SK-N-SH treated with all-trans-retinoic acid at 6 μM for 48 hours (cell line): ENCODE measurements around the gene THADA.

Experiments used
- ATAC-seq: fragments of 200-7000 bp; cut with Tn5 transposase; 3 replicates; pipeline ENCODE4 v1.9.1; 2020; ENCODE audit warnings: mild to moderate bottlenecking, moderate library complexity
- ARNTL ChIP-seq: fragments of 450-650 bp; formaldehyde crosslinking; IDR thresholded peaks from 2 replicates; pipeline ENCODE4 v1.5.0; 2020; ENCODE audit warnings: low read depth, mild to moderate bottlenecking, moderate library complexity, borderline replicate concordance
- BACH2 ChIP-seq: fragments of 250-450 bp; sonication (Bioruptor Pico); IDR thresholded peaks from 2 replicates; pipeline ENCODE4 v1.9.0; 2021; ENCODE audit warnings: mild to moderate bottlenecking, borderline replicate concordance
- CSDC2 ChIP-seq: fragments of 250-450 bp; sonication (Bioruptor Pico); IDR thresholded peaks from 2 replicates; pipeline ENCODE4 v1.5.0; 2020; ENCODE audit warnings: mild to moderate bottlenecking, moderate library complexity
- ESRRG ChIP-seq: fragments of 250-450 bp; sonication (Bioruptor Pico); IDR thresholded peaks from 2 replicates; pipeline ENCODE4 v1.6.1; 2021; ENCODE audit warnings: mild to moderate bottlenecking
- ISL1 ChIP-seq: fragments of 250-450 bp; sonication (Bioruptor Pico); IDR thresholded peaks from 2 replicates; pipeline ENCODE4 v2.1.2; 2022; ENCODE audit warnings: mild to moderate bottlenecking, moderate library complexity
- OSR1 ChIP-seq: fragments of 250-450 bp; sonication (Bioruptor Pico); IDR thresholded peaks from 2 replicates; pipeline ENCODE4 v1.8.0; 2022; ENCODE audit warnings: moderate library complexity, mild to moderate bottlenecking, inconsistent platforms
- PPARA ChIP-seq: fragments of 250-450 bp; sonication (Bioruptor Pico); IDR thresholded peaks from 2 replicates; pipeline ENCODE4 v1.5.0; 2020; ENCODE audit warnings: mild to moderate bottlenecking, borderline replicate concordance
- RARB ChIP-seq: fragments of 250-450 bp; sonication (Bioruptor Pico); IDR thresholded peaks from 2 replicates; pipeline ENCODE4 v1.8.0; 2021; ENCODE audit warnings: mild to moderate bottlenecking, moderate library complexity
- SNAI2 ChIP-seq: fragments of 250-450 bp; sonication (Bioruptor Pico); IDR thresholded peaks from 2 replicates; pipeline ENCODE4 v1.5.0; 2020; ENCODE audit warnings: mild to moderate bottlenecking, moderate library complexity
- TCF4 ChIP-seq: fragments of 250-450 bp; sonication (Bioruptor Pico); IDR thresholded peaks from 2 replicates; pipeline ENCODE4 v1.8.0; 2021; ENCODE audit warnings: mild to moderate bottlenecking, moderate library complexity, borderline replicate concordance
- TOX ChIP-seq: fragments of 250-450 bp; sonication (Bioruptor Pico); IDR thresholded peaks from 2 replicates; pipeline ENCODE4 v1.8.0; 2021; ENCODE audit warnings: mild to moderate bottlenecking, moderate library complexity, borderline replicate concordance
- ZC3H10 ChIP-seq: fragments of 250-450 bp; sonication (Bioruptor Pico); IDR thresholded peaks from 2 replicates; pipeline ENCODE4 v1.5.1; 2021; ENCODE audit warnings: mild to moderate bottlenecking, moderate library complexity
- ZFP3 ChIP-seq: fragments of 250-450 bp; sonication (Bioruptor Pico); IDR thresholded peaks from 2 replicates; pipeline ENCODE4 v1.5.0; 2020; ENCODE audit warnings: mild to moderate bottlenecking, moderate library complexity
- ZFP30 ChIP-seq: fragments of 450-650 bp; formaldehyde crosslinking; IDR thresholded peaks from 2 replicates; pipeline ENCODE4 v1.5.0; 2022; ENCODE audit warnings: mild to moderate bottlenecking, moderate library complexity
- ZNF565 ChIP-seq: fragments of 450-650 bp; formaldehyde crosslinking; conservative IDR thresholded peaks from 2 replicates; pipeline ENCODE4 v1.5.0; 2020; ENCODE audit warnings: low read depth, mild to moderate bottlenecking, moderate library complexity
- ZNF70 ChIP-seq: fragments of 450-650 bp; formaldehyde crosslinking; IDR thresholded peaks from 2 replicates; pipeline ENCODE4 v1.5.0; 2020; ENCODE audit warnings: mild to moderate bottlenecking, moderate library complexity
- TF ChIP-seq, protein P1 (sequence below): fragments of 250-450 bp; sonication (Bioruptor Pico); IDR thresholded peaks from 2 replicates; pipeline ENCODE4 v1.8.0; 2021; ENCODE audit warnings: low read depth, mild to moderate bottlenecking, moderate library complexity, borderline replicate concordance
- TF ChIP-seq, protein P2 (sequence below): fragments of 250-450 bp; sonication (Bioruptor Pico); IDR thresholded peaks from 2 replicates; pipeline ENCODE4 v1.8.0; 2020; ENCODE audit warnings: mild to moderate bottlenecking, moderate library complexity, borderline replicate concordance
- TF ChIP-seq, protein P3 (sequence below): fragments of 250-450 bp; sonication (Bioruptor Pico); IDR thresholded peaks from 2 replicates; pipeline ENCODE4 v1.5.1; 2020; ENCODE audit warnings: low read depth, mild to moderate bottlenecking, moderate library complexity
- TF ChIP-seq, protein P4 (sequence below): fragments of 250-450 bp; sonication (Bioruptor Pico); IDR thresholded peaks from 2 replicates; pipeline ENCODE4 v1.5.0; 2020; ENCODE audit warnings: mild to moderate bottlenecking, moderate library complexity
- TF ChIP-seq, protein P5 (sequence below): fragments of 250-450 bp; sonication (Bioruptor Pico); IDR thresholded peaks from 2 replicates; pipeline ENCODE4 v1.5.1; 2021; ENCODE audit warnings: mild to moderate bottlenecking, moderate library complexity

THADA gene

DNA sequence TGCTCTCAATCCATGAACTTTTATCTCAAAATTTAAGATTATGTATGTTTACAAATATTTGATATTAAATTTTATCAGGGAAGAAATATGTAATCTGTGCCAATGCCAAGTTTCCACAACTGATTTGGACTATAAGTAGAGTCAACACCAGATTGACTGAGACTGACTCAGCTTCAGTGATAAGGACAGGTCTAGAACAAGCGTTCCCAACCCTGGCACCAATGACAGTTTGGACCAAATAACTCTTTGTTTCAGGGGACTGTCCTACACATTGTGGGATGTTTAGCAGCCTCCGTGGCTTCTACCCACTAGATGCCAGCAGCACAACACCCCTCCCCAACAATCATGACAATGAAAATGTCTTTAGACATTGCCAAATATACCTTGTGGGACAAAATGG, 165.3 kb downstream of the THADA start:
- TF ChIP-seq ISL1 (CRISPR knock-in tag), result peak; percentile 32; the same call in 1 of the 2 replicates
- no peak for TF ChIP-seq ZNF70 (CRISPR knock-in tag)
- TF ChIP-seq RARB (CRISPR knock-in tag), result no peak
- no peak for TF ChIP-seq OSR1 (CRISPR knock-in tag)
- TF ChIP-seq, protein P1, sequence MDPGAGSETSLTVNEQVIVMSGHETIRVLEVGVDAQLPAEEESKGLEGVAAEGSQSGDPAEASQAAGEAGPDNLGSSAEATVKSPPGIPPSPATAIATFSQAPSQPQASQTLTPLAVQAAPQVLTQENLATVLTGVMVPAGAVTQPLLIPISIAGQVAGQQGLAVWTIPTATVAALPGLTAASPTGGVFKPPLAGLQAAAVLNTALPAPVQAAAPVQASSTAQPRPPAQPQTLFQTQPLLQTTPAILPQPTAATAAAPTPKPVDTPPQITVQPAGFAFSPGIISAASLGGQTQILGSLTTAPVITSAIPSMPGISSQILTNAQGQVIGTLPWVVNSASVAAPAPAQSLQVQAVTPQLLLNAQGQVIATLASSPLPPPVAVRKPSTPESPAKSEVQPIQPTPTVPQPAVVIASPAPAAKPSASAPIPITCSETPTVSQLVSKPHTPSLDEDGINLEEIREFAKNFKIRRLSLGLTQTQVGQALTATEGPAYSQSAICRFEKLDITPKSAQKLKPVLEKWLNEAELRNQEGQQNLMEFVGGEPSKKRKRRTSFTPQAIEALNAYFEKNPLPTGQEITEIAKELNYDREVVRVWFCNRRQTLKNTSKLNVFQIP (CRISPR knock-in tag), result no peak
- TF ChIP-seq, protein P2, sequence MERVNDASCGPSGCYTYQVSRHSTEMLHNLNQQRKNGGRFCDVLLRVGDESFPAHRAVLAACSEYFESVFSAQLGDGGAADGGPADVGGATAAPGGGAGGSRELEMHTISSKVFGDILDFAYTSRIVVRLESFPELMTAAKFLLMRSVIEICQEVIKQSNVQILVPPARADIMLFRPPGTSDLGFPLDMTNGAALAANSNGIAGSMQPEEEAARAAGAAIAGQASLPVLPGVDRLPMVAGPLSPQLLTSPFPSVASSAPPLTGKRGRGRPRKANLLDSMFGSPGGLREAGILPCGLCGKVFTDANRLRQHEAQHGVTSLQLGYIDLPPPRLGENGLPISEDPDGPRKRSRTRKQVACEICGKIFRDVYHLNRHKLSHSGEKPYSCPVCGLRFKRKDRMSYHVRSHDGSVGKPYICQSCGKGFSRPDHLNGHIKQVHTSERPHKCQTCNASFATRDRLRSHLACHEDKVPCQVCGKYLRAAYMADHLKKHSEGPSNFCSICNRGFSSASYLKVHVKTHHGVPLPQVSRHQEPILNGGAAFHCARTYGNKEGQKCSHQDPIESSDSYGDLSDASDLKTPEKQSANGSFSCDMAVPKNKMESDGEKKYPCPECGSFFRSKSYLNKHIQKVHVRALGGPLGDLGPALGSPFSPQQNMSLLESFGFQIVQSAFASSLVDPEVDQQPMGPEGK (CRISPR knock-in tag), result no peak
- no peak for ATAC-seq

DNA sequence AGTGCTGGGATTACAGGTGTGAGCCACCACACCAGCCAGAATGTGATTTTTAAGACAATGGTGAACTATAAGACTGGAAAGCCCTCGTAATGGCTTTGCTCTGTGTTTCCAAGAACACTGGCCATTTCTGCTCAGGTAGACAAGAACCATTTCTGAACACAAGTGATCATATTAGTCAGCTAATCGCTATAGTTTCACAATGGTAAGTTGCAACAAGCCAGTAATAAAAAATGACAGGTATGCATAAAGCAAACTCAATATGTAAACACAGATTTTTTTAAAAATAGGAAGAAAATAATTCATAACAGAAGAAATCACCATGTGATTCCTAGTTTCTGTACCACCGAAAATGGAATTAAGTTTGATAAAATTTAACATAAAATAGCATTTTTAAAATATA, 166.5 kb downstream of the THADA start:
- ATAC-seq, result no peak
- TF ChIP-seq ARNTL, result no peak
- TF ChIP-seq ZFP3 (CRISPR knock-in tag), result no peak
- no peak for TF ChIP-seq ZC3H10 (CRISPR knock-in tag)

DNA sequence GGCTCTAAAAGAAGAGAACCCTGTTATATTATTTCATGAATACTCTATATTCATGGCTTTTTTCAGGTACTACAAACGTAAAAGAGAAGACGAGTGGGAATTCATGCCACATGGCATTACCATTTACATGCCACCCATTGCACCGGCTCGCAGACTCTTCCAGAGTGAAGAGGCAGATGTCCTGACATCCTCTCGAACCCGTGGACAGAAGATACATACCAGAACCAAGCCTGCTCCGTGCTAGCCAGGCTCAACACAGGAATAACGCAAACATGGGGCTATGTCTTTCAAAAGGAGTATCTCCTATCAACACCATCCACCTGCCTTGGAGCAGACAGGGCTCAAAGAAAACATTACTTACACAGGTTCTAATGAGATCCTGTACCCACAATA, 168.8 kb downstream of the THADA start:
- ATAC-seq, result no peak
- no peak for TF ChIP-seq ARNTL
- no peak for TF ChIP-seq ZNF565 (CRISPR knock-in tag)
- TF ChIP-seq, protein P3, sequence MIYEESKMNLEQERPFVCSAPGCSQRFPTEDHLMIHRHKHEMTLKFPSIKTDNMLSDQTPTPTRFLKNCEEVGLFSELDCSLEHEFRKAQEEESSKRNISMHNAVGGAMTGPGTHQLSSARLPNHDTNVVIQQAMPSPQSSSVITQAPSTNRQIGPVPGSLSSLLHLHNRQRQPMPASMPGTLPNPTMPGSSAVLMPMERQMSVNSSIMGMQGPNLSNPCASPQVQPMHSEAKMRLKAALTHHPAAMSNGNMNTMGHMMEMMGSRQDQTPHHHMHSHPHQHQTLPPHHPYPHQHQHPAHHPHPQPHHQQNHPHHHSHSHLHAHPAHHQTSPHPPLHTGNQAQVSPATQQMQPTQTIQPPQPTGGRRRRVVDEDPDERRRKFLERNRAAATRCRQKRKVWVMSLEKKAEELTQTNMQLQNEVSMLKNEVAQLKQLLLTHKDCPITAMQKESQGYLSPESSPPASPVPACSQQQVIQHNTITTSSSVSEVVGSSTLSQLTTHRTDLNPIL (CRISPR knock-in tag), result no peak
- TF ChIP-seq, protein P4, sequence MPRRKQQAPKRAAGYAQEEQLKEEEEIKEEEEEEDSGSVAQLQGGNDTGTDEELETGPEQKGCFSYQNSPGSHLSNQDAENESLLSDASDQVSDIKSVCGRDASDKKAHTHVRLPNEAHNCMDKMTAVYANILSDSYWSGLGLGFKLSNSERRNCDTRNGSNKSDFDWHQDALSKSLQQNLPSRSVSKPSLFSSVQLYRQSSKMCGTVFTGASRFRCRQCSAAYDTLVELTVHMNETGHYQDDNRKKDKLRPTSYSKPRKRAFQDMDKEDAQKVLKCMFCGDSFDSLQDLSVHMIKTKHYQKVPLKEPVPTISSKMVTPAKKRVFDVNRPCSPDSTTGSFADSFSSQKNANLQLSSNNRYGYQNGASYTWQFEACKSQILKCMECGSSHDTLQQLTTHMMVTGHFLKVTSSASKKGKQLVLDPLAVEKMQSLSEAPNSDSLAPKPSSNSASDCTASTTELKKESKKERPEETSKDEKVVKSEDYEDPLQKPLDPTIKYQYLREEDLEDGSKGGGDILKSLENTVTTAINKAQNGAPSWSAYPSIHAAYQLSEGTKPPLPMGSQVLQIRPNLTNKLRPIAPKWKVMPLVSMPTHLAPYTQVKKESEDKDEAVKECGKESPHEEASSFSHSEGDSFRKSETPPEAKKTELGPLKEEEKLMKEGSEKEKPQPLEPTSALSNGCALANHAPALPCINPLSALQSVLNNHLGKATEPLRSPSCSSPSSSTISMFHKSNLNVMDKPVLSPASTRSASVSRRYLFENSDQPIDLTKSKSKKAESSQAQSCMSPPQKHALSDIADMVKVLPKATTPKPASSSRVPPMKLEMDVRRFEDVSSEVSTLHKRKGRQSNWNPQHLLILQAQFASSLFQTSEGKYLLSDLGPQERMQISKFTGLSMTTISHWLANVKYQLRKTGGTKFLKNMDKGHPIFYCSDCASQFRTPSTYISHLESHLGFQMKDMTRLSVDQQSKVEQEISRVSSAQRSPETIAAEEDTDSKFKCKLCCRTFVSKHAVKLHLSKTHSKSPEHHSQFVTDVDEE (CRISPR knock-in tag), result no peak
- 0 out of 2 replicates have a peak, but pooled peaks have one; percentile 34 for TF ChIP-seq CSDC2
- TF ChIP-seq ZC3H10 (CRISPR knock-in tag), result no peak
- TF ChIP-seq SNAI2 (CRISPR knock-in tag), result no peak
- TF ChIP-seq ZFP30, result no peak

DNA sequence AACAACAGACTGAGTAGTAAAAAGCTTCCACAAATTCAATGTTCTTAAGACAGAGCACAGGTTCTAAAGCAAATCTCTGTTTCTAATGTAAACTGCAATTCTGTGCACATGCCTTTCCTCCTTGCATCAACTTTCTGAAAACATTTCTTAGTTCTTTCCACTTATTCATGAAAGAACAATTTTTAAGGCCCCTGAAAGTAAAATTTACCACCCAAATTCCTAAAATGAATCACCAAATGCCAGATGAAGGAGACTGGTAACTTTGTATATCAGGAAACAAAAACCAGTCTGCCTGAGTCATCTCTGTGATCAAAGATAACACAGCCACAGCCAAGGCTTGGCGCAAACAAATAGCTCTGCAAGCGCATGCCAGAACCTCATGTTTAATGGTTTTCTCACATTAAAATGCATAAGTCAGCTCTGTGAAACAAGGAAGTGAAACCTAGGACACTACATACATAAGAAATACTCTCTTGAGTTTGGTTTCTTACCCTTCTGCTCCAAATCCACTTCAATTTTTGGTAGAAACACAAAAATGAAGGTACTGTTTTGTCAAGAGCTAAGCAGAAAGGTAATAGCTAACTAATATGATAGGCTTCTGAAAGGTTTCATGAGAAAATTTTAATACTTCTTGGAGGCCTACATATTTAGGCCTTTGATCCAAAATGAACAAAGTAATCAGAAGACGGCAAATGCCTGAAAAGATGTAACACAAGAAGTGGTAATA, 169.4 kb downstream of the THADA start:
- peak; percentile 95 for ATAC-seq
- TF ChIP-seq, protein P1 (CRISPR knock-in tag), result peak; percentile 86; the same call in 1 of the 2 replicates
- TF ChIP-seq ISL1 (CRISPR knock-in tag) (peak; percentile 97), TCF4 (CRISPR knock-in tag) (peak; percentile 93), TOX (no peak), BACH2 (CRISPR knock-in tag) (no peak), ZNF565 (CRISPR knock-in tag) (no peak), SNAI2 (CRISPR knock-in tag) (0 out of 2 replicates have a peak, but pooled peaks have one; percentile 70), ESRRG (CRISPR knock-in tag) (peak; percentile 94), ZC3H10 (CRISPR knock-in tag) (no peak), CSDC2 (peak; percentile 49; the same call in 1 of the 2 replicates), ZFP30 (no peak), PPARA (CRISPR knock-in tag) (no peak; the same call in 1 of the 2 replicates), ARNTL (no peak), OSR1 (CRISPR knock-in tag) (no peak), ZFP3 (CRISPR knock-in tag) (no peak)
- TF ChIP-seq, protein P5, sequence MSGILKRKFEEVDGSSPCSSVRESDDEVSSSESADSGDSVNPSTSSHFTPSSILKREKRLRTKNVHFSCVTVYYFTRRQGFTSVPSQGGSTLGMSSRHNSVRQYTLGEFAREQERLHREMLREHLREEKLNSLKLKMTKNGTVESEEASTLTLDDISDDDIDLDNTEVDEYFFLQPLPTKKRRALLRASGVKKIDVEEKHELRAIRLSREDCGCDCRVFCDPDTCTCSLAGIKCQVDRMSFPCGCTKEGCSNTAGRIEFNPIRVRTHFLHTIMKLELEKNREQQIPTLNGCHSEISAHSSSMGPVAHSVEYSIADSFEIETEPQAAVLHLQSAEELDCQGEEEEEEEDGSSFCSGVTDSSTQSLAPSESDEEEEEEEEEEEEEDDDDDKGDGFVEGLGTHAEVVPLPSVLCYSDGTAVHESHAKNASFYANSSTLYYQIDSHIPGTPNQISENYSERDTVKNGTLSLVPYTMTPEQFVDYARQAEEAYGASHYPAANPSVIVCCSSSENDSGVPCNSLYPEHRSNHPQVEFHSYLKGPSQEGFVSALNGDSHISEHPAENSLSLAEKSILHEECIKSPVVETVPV, result no peak
- TF ChIP-seq, protein P2 (CRISPR knock-in tag), result peak; percentile 93
